NCI-H1092 treated with DMSO at 0.1 percent for 48 hours (cell line): ENCODE results near the gene NPAS3.

ENCODE experiments used
- DNase-seq: peaks from one replicate; lab custom pipeline; 2025; lab: John Stamatoyannopoulos, UW

The NPAS3 gene

GRCh38 chr14:33642691-33643244, 704.1 kb downstream of the NPAS3 start:
- no peak for DNase-seq

GRCh38 chr14:33643426-33644181, 704.9 kb downstream of the NPAS3 start:
- DNase-seq: no peak

GRCh38 chr14:33646692-33647260, 708.1 kb downstream of the NPAS3 start:
- DNase-seq: no peak

GRCh38 chr14:33647385-33647786, 708.7 kb downstream of the NPAS3 start:
- no peak for DNase-seq

GRCh38 chr14:33650430-33650829, 711.8 kb downstream of the NPAS3 start:
- no peak for DNase-seq

- no peak for DNase-seq
Measured at GRCh38 chr14:33652566-33653307, 714.1 kb downstream of the NPAS3 start.

GRCh38 chr14:33653308-33653695, 714.6 kb downstream of the NPAS3 start:
- DNase-seq: no peak

GRCh38 chr14:33655421-33655820, 716.7 kb downstream of the NPAS3 start:
- no peak for DNase-seq

- DNase-seq: no peak
Measured at GRCh38 chr14:33657476-33657875, 718.8 kb downstream of the NPAS3 start.

- no peak for DNase-seq
Measured at GRCh38 chr14:33660248-33660647, 721.6 kb downstream of the NPAS3 start.

- DNase-seq: no peak
Measured at GRCh38 chr14:33661101-33661500, 722.4 kb downstream of the NPAS3 start.

- no peak for DNase-seq
Measured at GRCh38 chr14:33668066-33668465, 729.4 kb downstream of the NPAS3 start.

GRCh38 chr14:33669111-33669510, 730.4 kb downstream of the NPAS3 start:
- DNase-seq: no peak

GRCh38 chr14:33670235-33670634, 731.6 kb downstream of the NPAS3 start:
- no peak for DNase-seq

GRCh38 chr14:33671556-33671955, 732.9 kb downstream of the NPAS3 start:
- no peak for DNase-seq

- no peak for DNase-seq
Measured at GRCh38 chr14:33674927-33675326, 736.2 kb downstream of the NPAS3 start.

- DNase-seq: no peak
Measured at GRCh38 chr14:33675415-33676130, 736.9 kb downstream of the NPAS3 start.

GRCh38 chr14:33676135-33676566, 737.5 kb downstream of the NPAS3 start:
- DNase-seq: peak; percentile 29

GRCh38 chr14:33676891-33677290, 738.2 kb downstream of the NPAS3 start:
- no peak for DNase-seq

- no peak for DNase-seq
Measured at GRCh38 chr14:33678005-33678404, 739.3 kb downstream of the NPAS3 start.

GRCh38 chr14:33679025-33679424, 740.3 kb downstream of the NPAS3 start:
- no peak for DNase-seq
